ENCODE data around the gene SLC25A21.

DNA sequence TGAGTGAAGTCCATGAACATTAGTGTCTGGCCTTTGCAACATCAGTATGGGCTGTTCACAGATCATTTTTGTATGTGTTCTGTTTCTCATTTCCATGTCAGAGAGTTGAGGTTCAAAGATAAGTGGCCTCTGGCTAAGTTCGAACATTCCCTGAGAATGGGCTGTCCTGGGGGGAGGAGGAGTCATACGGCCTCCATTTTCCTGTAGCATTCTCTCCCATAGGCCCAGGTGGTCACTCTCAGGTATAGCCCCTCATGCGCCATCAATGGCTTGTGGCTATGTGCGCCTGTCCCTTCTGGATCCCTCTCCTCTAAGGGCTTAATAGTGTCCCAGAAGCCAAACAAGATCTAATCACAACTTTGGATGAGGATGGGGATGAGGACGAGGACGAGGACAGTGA, 345.8 kb downstream of the SLC25A21 start:
- TF ChIP-seq, protein P1, sequence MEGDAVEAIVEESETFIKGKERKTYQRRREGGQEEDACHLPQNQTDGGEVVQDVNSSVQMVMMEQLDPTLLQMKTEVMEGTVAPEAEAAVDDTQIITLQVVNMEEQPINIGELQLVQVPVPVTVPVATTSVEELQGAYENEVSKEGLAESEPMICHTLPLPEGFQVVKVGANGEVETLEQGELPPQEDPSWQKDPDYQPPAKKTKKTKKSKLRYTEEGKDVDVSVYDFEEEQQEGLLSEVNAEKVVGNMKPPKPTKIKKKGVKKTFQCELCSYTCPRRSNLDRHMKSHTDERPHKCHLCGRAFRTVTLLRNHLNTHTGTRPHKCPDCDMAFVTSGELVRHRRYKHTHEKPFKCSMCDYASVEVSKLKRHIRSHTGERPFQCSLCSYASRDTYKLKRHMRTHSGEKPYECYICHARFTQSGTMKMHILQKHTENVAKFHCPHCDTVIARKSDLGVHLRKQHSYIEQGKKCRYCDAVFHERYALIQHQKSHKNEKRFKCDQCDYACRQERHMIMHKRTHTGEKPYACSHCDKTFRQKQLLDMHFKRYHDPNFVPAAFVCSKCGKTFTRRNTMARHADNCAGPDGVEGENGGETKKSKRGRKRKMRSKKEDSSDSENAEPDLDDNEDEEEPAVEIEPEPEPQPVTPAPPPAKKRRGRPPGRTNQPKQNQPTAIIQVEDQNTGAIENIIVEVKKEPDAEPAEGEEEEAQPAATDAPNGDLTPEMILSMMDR (conservative IDR thresholded peaks at IDR 0.05; ENCODE audit: low read depth in 2 of 2): no peak
- TF ChIP-seq JUNB (IDR thresholded peaks at IDR 0.05; ENCODE audit: unreplicated experiment) (no peak), POLR2AphosphoS5 (IDR thresholded peaks at IDR 0.05; ENCODE audit: low read depth) (no peak), CREB1 (CRISPR knock-in tag; IDR thresholded peaks at IDR 0.05; ENCODE audit: low read depth) (no peak), ZNF114 (CRISPR knock-in tag; IDR thresholded peaks at IDR 0.05) (no peak), EZH2 (IDR thresholded peaks at IDR 0.05; ENCODE audit: low read depth, unreplicated experiment) (no peak)

All from GM23338 (cell line).